ENCODE data around the gene PIP5K1B.

GRCh38 chr9:68760674-68761333, 55.8 kb downstream of the PIP5K1B start:
- TF ChIP-seq POLR2AphosphoS5 (IDR thresholded peaks at IDR 0.05): no peak
- TF ChIP-seq POLR2A (IDR thresholded peaks at IDR 0.05): no peak
- no peak for TF ChIP-seq CTCF (IDR thresholded peaks at IDR 0.05)
- TF ChIP-seq EP300 (IDR thresholded peaks at IDR 0.05): no peak
